ENCODE measurements around the gene NTM. TPM values are rescaled to one million over a fixed set of nuclear protein-coding genes. Genes with fewer than 3 reads are reported as not detected.

NTM gene
- total RNA-seq, 2 donors from 2014 or later = not detected

DNA sequence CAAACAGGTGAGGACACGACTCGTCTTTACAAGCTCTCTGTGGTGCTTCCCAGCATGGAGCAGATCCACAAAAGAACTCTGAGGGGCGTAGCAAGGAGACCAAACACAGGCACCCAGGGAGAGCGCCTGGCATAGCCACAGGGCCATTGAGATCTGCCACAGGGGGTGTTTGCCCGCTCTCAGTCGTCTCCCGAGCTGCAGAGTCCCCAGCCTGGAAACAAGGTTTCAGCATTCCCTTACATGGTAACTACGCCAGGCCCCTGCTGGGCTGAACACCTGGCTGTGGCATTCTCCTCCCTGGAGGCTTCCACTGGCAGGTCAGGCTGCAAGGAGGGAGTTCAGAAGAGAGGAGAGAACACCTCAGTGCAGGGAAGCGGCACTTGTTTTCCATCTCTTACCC, 962.1 kb downstream of the NTM start:
- H3K36me3 ChIP-seq = no peaks in the 10 kb centered on the region
- no peak for ATAC-seq (ENCODE audit: insufficient number of reproducible peaks, low FRiP score, low read depth)
- H3K27me3 ChIP-seq (replicated peaks; ENCODE audit: insufficient read depth) = no peaks in the 10 kb centered on the region
- no peak overlapping the region for H3K4me3 ChIP-seq
- no peaks in the 10 kb centered on the region for H3K9me3 ChIP-seq
- DNase-seq (ENCODE audit: low spot score) = no peak
- TF ChIP-seq, protein P1, sequence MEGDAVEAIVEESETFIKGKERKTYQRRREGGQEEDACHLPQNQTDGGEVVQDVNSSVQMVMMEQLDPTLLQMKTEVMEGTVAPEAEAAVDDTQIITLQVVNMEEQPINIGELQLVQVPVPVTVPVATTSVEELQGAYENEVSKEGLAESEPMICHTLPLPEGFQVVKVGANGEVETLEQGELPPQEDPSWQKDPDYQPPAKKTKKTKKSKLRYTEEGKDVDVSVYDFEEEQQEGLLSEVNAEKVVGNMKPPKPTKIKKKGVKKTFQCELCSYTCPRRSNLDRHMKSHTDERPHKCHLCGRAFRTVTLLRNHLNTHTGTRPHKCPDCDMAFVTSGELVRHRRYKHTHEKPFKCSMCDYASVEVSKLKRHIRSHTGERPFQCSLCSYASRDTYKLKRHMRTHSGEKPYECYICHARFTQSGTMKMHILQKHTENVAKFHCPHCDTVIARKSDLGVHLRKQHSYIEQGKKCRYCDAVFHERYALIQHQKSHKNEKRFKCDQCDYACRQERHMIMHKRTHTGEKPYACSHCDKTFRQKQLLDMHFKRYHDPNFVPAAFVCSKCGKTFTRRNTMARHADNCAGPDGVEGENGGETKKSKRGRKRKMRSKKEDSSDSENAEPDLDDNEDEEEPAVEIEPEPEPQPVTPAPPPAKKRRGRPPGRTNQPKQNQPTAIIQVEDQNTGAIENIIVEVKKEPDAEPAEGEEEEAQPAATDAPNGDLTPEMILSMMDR (IDR thresholded peaks at IDR 0.05) = no peak
- no peak overlapping the region for H3K27ac ChIP-seq
- no peaks in the 10 kb centered on the region for H3K4me1 ChIP-seq (ENCODE audit: control insufficient read depth in 1 of 2, low read depth in 2 of 2)

DNA sequence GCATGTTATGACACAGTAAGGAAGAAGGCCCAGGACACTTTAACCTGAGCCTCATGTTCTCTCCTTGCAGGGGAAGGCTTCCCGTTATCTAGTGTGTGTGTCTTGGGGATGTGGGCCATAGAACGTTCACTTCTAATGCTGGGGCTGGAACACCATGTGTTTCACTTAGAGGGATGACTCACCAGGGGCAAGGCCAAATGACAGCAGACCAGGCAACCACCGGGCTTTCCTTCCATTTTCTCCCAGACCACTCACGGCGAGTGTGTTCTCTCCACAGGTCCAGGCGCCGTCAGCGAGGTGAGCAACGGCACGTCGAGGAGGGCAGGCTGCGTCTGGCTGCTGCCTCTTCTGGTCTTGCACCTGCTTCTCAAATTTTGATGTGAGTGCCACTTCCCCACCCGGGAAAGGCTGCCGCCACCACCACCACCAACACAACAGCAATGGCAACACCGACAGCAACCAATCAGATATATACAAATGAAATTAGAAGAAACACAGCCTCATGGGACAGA, 964.4 kb downstream of the NTM start:
- H3K36me3 ChIP-seq = no peaks in the 10 kb centered on the region
- H3K9me3 ChIP-seq = no peaks in the 10 kb centered on the region
- TF ChIP-seq, protein P1 (IDR thresholded peaks at IDR 0.05) = no peak
- H3K4me1 ChIP-seq (ENCODE audit: control insufficient read depth in 1 of 2, low read depth in 2 of 2) = no peaks in the 10 kb centered on the region
- ATAC-seq (ENCODE audit: insufficient number of reproducible peaks, low FRiP score, low read depth) = no peak
- H3K27me3 ChIP-seq (replicated peaks; ENCODE audit: insufficient read depth) = no peaks in the 10 kb centered on the region
- no peak overlapping the region for H3K27ac ChIP-seq
- no peak for DNase-seq (ENCODE audit: low spot score)
- no peak overlapping the region for H3K4me3 ChIP-seq

DNA sequence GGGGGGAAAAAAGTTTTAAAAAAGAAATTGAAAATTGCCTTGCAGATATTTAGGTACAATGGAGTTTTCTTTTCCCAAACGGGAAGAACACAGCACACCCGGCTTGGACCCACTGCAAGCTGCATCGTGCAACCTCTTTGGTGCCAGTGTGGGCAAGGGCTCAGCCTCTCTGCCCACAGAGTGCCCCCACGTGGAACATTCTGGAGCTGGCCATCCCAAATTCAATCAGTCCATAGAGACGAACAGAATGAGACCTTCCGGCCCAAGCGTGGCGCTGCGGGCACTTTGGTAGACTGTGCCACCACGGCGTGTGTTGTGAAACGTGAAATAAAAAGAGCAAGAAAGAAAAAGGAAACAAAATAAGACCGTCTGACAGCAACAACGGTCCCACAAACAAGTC, 964.9 kb downstream of the NTM start:
- H3K27me3 ChIP-seq (replicated peaks; ENCODE audit: insufficient read depth) = no peaks in the 10 kb centered on the region
- H3K36me3 ChIP-seq = no peaks in the 10 kb centered on the region
- no peak overlapping the region for H3K27ac ChIP-seq
- H3K4me3 ChIP-seq = no peak overlapping the region
- TF ChIP-seq, protein P1 (IDR thresholded peaks at IDR 0.05) = no peak
- DNase-seq (ENCODE audit: low spot score) = no peak
- no peak for ATAC-seq (ENCODE audit: insufficient number of reproducible peaks, low FRiP score, low read depth)
- no peaks in the 10 kb centered on the region for H3K4me1 ChIP-seq (ENCODE audit: control insufficient read depth in 1 of 2, low read depth in 2 of 2)
- H3K9me3 ChIP-seq = no peaks in the 10 kb centered on the region

DNA sequence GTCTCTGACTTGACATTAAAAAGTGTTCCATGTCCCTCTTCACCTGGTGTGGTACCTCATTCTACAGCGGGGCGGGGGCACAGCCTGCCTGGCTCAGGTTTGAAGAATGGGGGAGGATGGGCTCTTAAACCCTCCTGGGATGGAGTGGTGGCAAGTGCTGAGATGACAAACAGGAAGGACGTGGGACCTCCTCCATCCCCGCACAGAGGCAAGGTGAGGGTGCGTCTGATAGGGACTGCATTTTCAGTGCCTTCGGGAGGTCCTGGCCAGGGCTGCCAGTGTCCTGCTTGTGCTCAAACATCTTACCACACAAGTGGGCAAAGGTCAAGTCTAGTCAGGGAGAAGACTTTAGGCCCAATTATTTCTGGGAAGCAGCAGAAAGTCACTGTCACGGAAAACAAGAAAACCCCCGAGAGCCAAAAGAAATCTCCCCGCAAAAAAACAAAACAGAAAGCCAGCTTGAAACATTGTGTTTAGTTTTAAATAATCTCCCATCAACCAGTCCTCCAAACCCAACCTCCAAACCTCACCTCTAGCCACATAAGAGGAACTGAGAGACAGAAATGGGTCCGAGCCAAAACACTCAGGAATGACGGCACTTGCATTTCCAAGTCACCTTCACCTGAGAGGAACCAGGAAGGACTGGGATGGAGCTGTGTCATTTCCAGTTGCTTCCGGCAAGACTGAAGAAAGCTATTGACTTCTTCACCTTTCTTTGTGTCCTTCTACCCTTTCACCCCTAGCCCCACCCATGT, 966.5 kb downstream of the NTM start:
- DNase-seq (ENCODE audit: low spot score) (no peak), ATAC-seq (ENCODE audit: insufficient number of reproducible peaks, low FRiP score, low read depth) (no peak)
- Histone ChIP-seq H3K27ac (no peak overlapping the region), H3K4me3 (no peak overlapping the region), H3K27me3 (replicated peaks; ENCODE audit: insufficient read depth) (no peaks in the 10 kb centered on the region), H3K9me3 (no peaks in the 10 kb centered on the region), H3K36me3 (no peaks in the 10 kb centered on the region), H3K4me1 (ENCODE audit: control insufficient read depth in 1 of 2, low read depth in 2 of 2) (no peaks in the 10 kb centered on the region)
- TF ChIP-seq, protein P1 (IDR thresholded peaks at IDR 0.05) = no peak

DNA sequence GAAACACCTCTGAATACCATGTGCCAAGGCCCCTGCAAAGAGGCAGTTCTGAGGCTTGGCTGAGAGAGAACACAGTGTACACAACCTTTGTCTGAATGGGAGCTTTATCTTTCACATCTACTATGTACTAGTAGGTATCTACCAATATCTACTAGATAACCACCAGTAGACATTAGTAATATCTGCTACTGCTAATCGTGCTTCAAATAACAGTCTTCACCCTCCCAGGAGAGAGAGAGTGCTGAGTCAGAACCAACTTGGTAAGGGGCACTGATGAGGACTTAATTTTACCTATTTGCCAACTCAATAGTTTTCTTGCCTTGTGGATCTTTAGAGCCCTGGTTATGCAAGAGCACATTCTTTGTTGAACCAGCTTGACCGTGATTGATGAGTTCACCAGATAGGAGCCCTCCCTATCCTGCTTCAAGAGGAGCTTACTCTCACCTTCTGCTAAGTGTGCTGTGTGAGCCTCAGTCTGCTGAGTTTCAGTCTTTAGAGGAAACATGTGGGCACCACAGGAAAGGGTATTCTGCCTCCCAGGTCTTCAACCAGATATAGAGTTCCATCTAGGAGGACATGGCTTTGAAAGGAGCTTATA, 967.5 kb downstream of the NTM start:
- TF ChIP-seq, protein P1 (IDR thresholded peaks at IDR 0.05) = no peak
- H3K9me3 ChIP-seq = no peaks in the 10 kb centered on the region
- no peak overlapping the region for H3K4me3 ChIP-seq
- no peaks in the 10 kb centered on the region for H3K27me3 ChIP-seq (replicated peaks; ENCODE audit: insufficient read depth)
- H3K27ac ChIP-seq = no peak overlapping the region
- DNase-seq (ENCODE audit: low spot score) (no peak), ATAC-seq (ENCODE audit: insufficient number of reproducible peaks, low FRiP score, low read depth) (no peak)
- no peaks in the 10 kb centered on the region for H3K4me1 ChIP-seq (ENCODE audit: control insufficient read depth in 1 of 2, low read depth in 2 of 2)
- H3K36me3 ChIP-seq = no peaks in the 10 kb centered on the region
